K562 (cell line): ENCODE data around the gene RFNG. TPM values are rescaled to one million over a fixed set of nuclear protein-coding genes. Genes with fewer than 3 reads are reported as not detected.

Experiments used
- ATAC-seq: fragments of 200-7000 bp; cut with Tn5 transposase; 3 replicates; pipeline ENCODE4 v1.9.1; 2020; ENCODE audit warnings: moderate library complexity
- BruUV-seq: library from RNA; stranded (reverse); fragments of 400-500 nt; replicated peaks from 2 replicates; lab custom pipeline; 2021; lab: Mats Ljungman, UMichigan
- CTCF ChIA-PET: fragments of 300-600 bp; formaldehyde crosslinking; extraction: SDS; loops from one replicate; lab custom pipeline; 2021; ENCODE audit warnings: low intra/inter-chr PET ratio; lab: Yijun Ruan, JAX
- POLR2A ChIA-PET: fragments of 300-600, 350-650 bp; sonication (Branson Sonifier 250); formaldehyde crosslinking; extraction: SDS; loops from one replicate; lab custom pipeline; 2021; ENCODE audit warnings: antibody characterized with exemption, inconsistent platforms; lab: Yijun Ruan, JAX
- DNase-seq, 4 experiments: peaks; one replicate each; pipeline versions ENCODE4 v3.0.0 to v3.0.0-alpha.2; 2011 to 2018; ENCODE audit warnings: low spot score in 3 of 4, mixed read lengths in 3 of 4; ENCODE audit errors: extremely low read depth in 1 of 4
- FAIRE-seq: peaks from 2 replicates; lab custom pipeline; 2011; peaks lifted over from hg19 to GRCh38; lab: Jason Lieb, UNC
- H2AFZ ChIP-seq: 2 replicates; pipeline ENCODE4 v1.6.0; 2011; ENCODE audit warnings: low read depth, low read length, control low read depth, inconsistent platforms
- H3K27ac ChIP-seq: fragments of 200-600 bp; 3 replicates; pipeline ENCODE4 v1.8.0; 2011; ENCODE audit warnings: low read depth, mild to moderate bottlenecking, control low read depth, inconsistent platforms, low read length, moderate library complexity, mixed read lengths; ENCODE audit errors: extremely low read depth
- H3K27me3 ChIP-seq, 2 experiments: fragments of 300-600 bp in 1 of 2; 2 replicates in 1 of 2; 3 replicates in 1 of 2; pipeline versions ENCODE4 v1.6.0 to v1.8.0; 2011; ENCODE audit warnings: inconsistent platforms in 2 of 2, low read length in 2 of 2, mild to moderate bottlenecking in 1 of 2, mixed read lengths in 1 of 2, moderate library complexity in 1 of 2; ENCODE audit not compliant: control insufficient read depth in 2 of 2, insufficient read depth in 2 of 2
- H3K36me3 ChIP-seq: fragments of 300-600 bp; 3 replicates; pipeline ENCODE4 v1.8.0; 2011; ENCODE audit warnings: mild to moderate bottlenecking, low read length, inconsistent platforms; ENCODE audit not compliant: control insufficient read depth, insufficient read depth
- H3K4me1 ChIP-seq, 2 experiments: fragments of 200-600 bp in 1 of 2; replicated peaks in 1 of 2; 2 replicates in 1 of 2; 3 replicates in 1 of 2; pipeline versions ENCODE4 v1.5.1 to v1.8.0; 2011; ENCODE audit warnings: inconsistent platforms in 2 of 2, low read length in 2 of 2, mild to moderate bottlenecking in 1 of 2, mixed read lengths in 1 of 2, moderate library complexity in 1 of 2; ENCODE audit not compliant: control insufficient read depth in 2 of 2, insufficient read depth in 2 of 2
- H3K4me2 ChIP-seq: 2 replicates; pipeline ENCODE4 v1.6.1; 2011; ENCODE audit warnings: low read length, control low read depth, inconsistent platforms, mixed read lengths; ENCODE audit not compliant: insufficient read depth
- H3K4me3 ChIP-seq: fragments of 200-600 bp; sonication (generic), shearing (Covaris generic); 2 replicates; pipeline ENCODE4 v1.5.1; 2016; ENCODE audit warnings: control low read depth, inconsistent platforms
- H3K79me2 ChIP-seq: fragments of 200-600 bp; 3 replicates; pipeline ENCODE4 v1.8.0; 2011; ENCODE audit warnings: low read length, inconsistent platforms; ENCODE audit not compliant: control insufficient read depth, insufficient read depth
- H3K9ac ChIP-seq, 2 experiments: 2 replicates each; pipeline versions ENCODE4 v1.6.0 to v1.6.1; 2011; ENCODE audit warnings: low read depth in 2 of 2, low read length in 2 of 2, control low read depth in 1 of 2, inconsistent platforms in 1 of 2, mild to moderate bottlenecking in 1 of 2, mixed read lengths in 1 of 2; ENCODE audit not compliant: insufficient read depth in 1 of 2
- H3K9me1 ChIP-seq: one replicate; pipeline ENCODE4 v1.6.0; 2011; ENCODE audit warnings: inconsistent platforms, mild to moderate bottlenecking, low read length, moderate library complexity; ENCODE audit not compliant: control insufficient read depth, insufficient read depth
- H3K9me3 ChIP-seq: replicated peaks from 2 replicates; pipeline ENCODE4 v1.5.1; 2011; ENCODE audit warnings: low read depth, low read length, inconsistent platforms; ENCODE audit not compliant: control insufficient read depth, insufficient read depth
- H4K20me1 ChIP-seq: replicated peaks from 2 replicates; pipeline ENCODE4 v1.6.1; 2011; ENCODE audit warnings: low read length, inconsistent platforms, mixed read lengths; ENCODE audit not compliant: control insufficient read depth, insufficient read depth
- PCBP1 ChIP-seq: fragments of 200-400 bp; formaldehyde crosslinking; IDR thresholded peaks from 2 replicates; pipeline ENCODE4 v1.6.1; 2018; ENCODE audit warnings: mild to moderate bottlenecking, low read depth, low read length; ENCODE audit not compliant: poor library complexity, severe bottlenecking
- POLR2A ChIP-seq: fragments of 450-650 bp; conservative IDR thresholded peaks from 2 replicates; pipeline ENCODE4 v1.6.1; 2016
- RBFOX2 ChIP-seq: fragments of 200-400 bp; formaldehyde crosslinking; IDR thresholded peaks from 2 replicates; pipeline ENCODE4 v1.6.1; 2017; ENCODE audit warnings: low read depth, mild to moderate bottlenecking, low read length, moderate library complexity
- RBM22 ChIP-seq: fragments of 200-400 bp; formaldehyde crosslinking; IDR thresholded peaks from 2 replicates; pipeline ENCODE4 v1.6.1; 2018; ENCODE audit warnings: low read length, low read depth; ENCODE audit not compliant: poor library complexity, severe bottlenecking
- SUPT5H ChIP-seq: fragments of 450-650 bp; IDR thresholded peaks from 2 replicates; pipeline ENCODE4 v1.6.1; 2016
- THRAP3 ChIP-seq: fragments of 450-650 bp; IDR thresholded peaks from 2 replicates; pipeline ENCODE4 v1.6.1; 2016; ENCODE audit warnings: mild to moderate bottlenecking, inconsistent platforms, borderline replicate concordance
- WGBS: fragments of 100-300 bp; shearing (Covaris generic); methylation state at CpG from one replicate; pipeline ENCODE4 v1.1.6; 2016; ENCODE audit warnings: low coverage, mixed read lengths; ENCODE audit not compliant: insufficient coverage; ENCODE audit errors: missing lambda C conversion rate; 5-methylcytosine and 5-hydroxymethylcytosine counted together
- in situ Hi-C: fragments of 300-500 bp; cut with MboI; formaldehyde crosslinking; loops from 4 replicates; pipeline ENCODE4 v1.15.0; 2018; ENCODE audit warnings: inconsistent platforms, mixed read lengths
- intact Hi-C: fragments of 100-400 bp; cut with micrococcal nuclease; formaldehyde crosslinking; loops from 2 replicates; pipeline ENCODE4 v1.14.2; 2022
- polyA plus RNA-seq, 8 experiments: library from polyadenylated mRNA; depleted of rRNA in 4 of 8; stranded (reverse) in 5 of 8; unstranded in 3 of 8; fragments of >200 nt; fragmentation: Nextera tagmentation in 2 of 8; fragmentation: Illumina TruSeq in 1 of 8; extraction: Ambion mirVana in 2 of 8; extraction: Trizol in 1 of 8; gene quantifications; 2 replicates each; pipeline versions ENCODE4 v1.2.1 to v1.2.3, GENCODE V29; 2011 to 2014; ENCODE audit warnings: inconsistent platforms in 1 of 8, missing spikeins in 1 of 8
- total RNA-seq, 7 experiments: library from RNA; depleted of rRNA in 6 of 7; stranded (reverse); fragments of >200 nt in 6 of 7; fragmentation: Illumina TruSeq in 2 of 7; extraction: Trizol in 2 of 7; gene quantifications; 2 replicates each; pipeline versions ENCODE4 v1.2.1 to v1.2.3, GENCODE V29; 2011 to 2021; ENCODE audit warnings: low replicate concordance in 1 of 7
- TF ChIP-seq, protein P1 (sequence below): sonication (generic); formaldehyde crosslinking; IDR thresholded peaks from 2 replicates; pipeline ENCODE4 v1.8.0; 2023; ENCODE audit warnings: mild to moderate bottlenecking, missing genetic modification reagents
- TF ChIP-seq, protein P2 (sequence below): sonication (generic); formaldehyde crosslinking; IDR thresholded peaks from 2 replicates; pipeline ENCODE4 v1.5.0; 2020; ENCODE audit warnings: missing genetic modification reagents

Gene RFNG
- total and polyA plus RNA-seq, 9 of the 15 experiments (the other 6 are each of a cell fraction or from before 2014, with no cell fraction given): 0.32 to 32.8 (median 9.5) TPM

DNA sequence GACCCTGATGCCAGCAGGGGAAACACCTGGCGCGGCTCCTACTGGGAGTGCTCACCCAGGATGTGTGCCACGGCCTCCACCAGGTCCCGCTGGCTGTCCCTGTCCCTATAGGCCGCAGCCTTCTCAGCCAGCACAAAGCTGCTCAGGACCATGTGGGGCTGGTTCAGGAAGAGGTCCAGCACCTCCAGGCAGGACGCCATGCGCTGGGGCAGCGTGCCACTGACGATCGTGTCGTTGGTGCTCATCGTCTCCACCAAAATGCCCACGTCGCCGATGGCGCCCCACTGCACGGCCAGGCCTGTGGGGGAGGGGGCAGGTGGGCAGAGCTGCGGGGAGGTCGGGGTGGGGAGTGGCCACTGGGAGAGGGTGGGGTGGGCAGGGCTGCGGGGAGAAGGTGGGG is 29.9 kb upstream of the RFNG start:
- CTCF ChIA-PET: no interaction called here
- H3K27me3 ChIP-seq: no peaks in the 10 kb centered on the region
- H3K9ac ChIP-seq: no peak overlapping the region; a peak in 1 of 4 replicates
- DNase-seq (no peak), FAIRE-seq (no peak), ATAC-seq (no peak)
- peak; percentile 8 for TF ChIP-seq RBM22
- peak; percentile 9; the same call in 1 of the 2 replicates for TF ChIP-seq SUPT5H
- TF ChIP-seq, protein P1, sequence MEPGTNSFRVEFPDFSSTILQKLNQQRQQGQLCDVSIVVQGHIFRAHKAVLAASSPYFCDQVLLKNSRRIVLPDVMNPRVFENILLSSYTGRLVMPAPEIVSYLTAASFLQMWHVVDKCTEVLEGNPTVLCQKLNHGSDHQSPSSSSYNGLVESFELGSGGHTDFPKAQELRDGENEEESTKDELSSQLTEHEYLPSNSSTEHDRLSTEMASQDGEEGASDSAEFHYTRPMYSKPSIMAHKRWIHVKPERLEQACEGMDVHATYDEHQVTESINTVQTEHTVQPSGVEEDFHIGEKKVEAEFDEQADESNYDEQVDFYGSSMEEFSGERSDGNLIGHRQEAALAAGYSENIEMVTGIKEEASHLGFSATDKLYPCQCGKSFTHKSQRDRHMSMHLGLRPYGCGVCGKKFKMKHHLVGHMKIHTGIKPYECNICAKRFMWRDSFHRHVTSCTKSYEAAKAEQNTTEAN (CRISPR knock-in tag): no peak
- 0 out of 2 replicates have a peak, but pooled peaks have one; percentile 7 for TF ChIP-seq POLR2A
- TF ChIP-seq RBFOX2: peak; percentile 30; the same call in 1 of the 2 replicates
- no peak for TF ChIP-seq THRAP3
- TF ChIP-seq, protein P2, sequence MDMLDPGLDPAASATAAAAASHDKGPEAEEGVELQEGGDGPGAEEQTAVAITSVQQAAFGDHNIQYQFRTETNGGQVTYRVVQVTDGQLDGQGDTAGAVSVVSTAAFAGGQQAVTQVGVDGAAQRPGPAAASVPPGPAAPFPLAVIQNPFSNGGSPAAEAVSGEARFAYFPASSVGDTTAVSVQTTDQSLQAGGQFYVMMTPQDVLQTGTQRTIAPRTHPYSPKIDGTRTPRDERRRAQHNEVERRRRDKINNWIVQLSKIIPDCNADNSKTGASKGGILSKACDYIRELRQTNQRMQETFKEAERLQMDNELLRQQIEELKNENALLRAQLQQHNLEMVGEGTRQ (CRISPR knock-in tag): no peak
- peak; percentile 21 for TF ChIP-seq PCBP1
- in situ Hi-C loops (no loop called here), intact Hi-C loops (no loop called here)
- 97% methylated on average over 13 of the region's 20 CpGs for WGBS
- H3K4me3 ChIP-seq: no peak overlapping the region
- peaks cover 0 to 85% of the 10 kb centered on the region in 2 experiments; a peak in 2 of 5 replicates for H3K4me1 ChIP-seq
- H3K79me2 ChIP-seq: no peaks in the 10 kb centered on the region; the same call in 2 of the 3 replicates
- H3K36me3 ChIP-seq: peaks cover 89% of the 10 kb centered on the region; the same call in 2 of the 3 replicates
- peaks cover 36% of the 10 kb centered on the region for H4K20me1 ChIP-seq
- no peaks in the 10 kb centered on the region for H3K9me3 ChIP-seq
- H3K27ac ChIP-seq: no peak overlapping the region
- POLR2A ChIA-PET: interaction anchor here (0.7 to 1.9 kb wide), 7 partner anchors 8 to 390 kb away, joined by 3 to 8 read pairs (median 5); partner anchors contain the start of gene FASN
- H3K4me2 ChIP-seq: no peak overlapping the region
- no peak overlapping the region for H2AFZ ChIP-seq
- BruUV-seq: no TSS peak
- H3K9me1 ChIP-seq: peaks cover 3% of the 10 kb centered on the region
